ENCODE measurements around the gene RPN2.

DNA sequence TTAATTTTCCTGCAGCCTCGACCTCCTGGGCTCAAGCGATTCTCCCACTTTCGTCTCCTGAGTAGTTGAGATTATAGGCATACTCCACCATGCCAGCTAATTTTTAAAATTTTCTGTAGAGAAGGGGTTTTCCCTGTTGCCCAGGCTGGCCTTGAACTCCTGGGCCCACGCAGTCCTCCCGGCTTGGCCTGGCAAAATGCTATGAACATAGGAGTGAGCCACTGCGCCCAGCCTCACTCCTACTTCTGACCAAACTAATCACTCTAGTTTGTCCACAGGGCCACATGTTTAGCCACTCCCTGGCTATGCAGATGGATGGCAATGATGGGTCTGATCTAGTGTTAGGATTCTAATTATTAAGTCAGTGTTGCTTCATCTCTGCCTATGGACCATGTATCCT, 31.9 kb upstream of the RPN2 start:
- TF ChIP-seq, protein P1, sequence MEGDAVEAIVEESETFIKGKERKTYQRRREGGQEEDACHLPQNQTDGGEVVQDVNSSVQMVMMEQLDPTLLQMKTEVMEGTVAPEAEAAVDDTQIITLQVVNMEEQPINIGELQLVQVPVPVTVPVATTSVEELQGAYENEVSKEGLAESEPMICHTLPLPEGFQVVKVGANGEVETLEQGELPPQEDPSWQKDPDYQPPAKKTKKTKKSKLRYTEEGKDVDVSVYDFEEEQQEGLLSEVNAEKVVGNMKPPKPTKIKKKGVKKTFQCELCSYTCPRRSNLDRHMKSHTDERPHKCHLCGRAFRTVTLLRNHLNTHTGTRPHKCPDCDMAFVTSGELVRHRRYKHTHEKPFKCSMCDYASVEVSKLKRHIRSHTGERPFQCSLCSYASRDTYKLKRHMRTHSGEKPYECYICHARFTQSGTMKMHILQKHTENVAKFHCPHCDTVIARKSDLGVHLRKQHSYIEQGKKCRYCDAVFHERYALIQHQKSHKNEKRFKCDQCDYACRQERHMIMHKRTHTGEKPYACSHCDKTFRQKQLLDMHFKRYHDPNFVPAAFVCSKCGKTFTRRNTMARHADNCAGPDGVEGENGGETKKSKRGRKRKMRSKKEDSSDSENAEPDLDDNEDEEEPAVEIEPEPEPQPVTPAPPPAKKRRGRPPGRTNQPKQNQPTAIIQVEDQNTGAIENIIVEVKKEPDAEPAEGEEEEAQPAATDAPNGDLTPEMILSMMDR (conservative IDR thresholded peaks at IDR 0.05), result no peak
- TF ChIP-seq EZH2 (IDR thresholded peaks at IDR 0.05; ENCODE audit: low read depth), result no peak
